GM12878 (cell line): ENCODE measurements around the gene LTBP2. TPM values are rescaled to one million over a fixed set of nuclear protein-coding genes. Genes with fewer than 3 reads are reported as not detected.

Experiments
- ATAC-seq: fragments of 200-7000 bp; cut with Tn5 transposase; 3 replicates; pipeline ENCODE4 v1.9.1; 2020; ENCODE audit warnings: mild to moderate bottlenecking, moderate library complexity
- BruUV-seq: library from RNA; stranded (reverse); fragments of 400-500 nt; replicated peaks from 2 replicates; lab custom pipeline; 2021; lab: Mats Ljungman, UMichigan
- CTCF ChIA-PET: fragments of 300-600 bp; sonication (Branson Sonifier 250); formaldehyde crosslinking; extraction: SDS; loops from one replicate; lab custom pipeline; 2021; ENCODE audit warnings: inconsistent platforms; lab: Yijun Ruan, JAX
- POLR2A ChIA-PET: fragments of 350-600 bp; formaldehyde crosslinking; extraction: SDS; loops from one replicate; lab custom pipeline; 2021; ENCODE audit warnings: inconsistent platforms; lab: Charles Lee
- RAD21 ChIA-PET: fragments of 300-600 bp; sonication (Branson Sonifier 250); formaldehyde crosslinking; loops from one replicate; lab custom pipeline; 2023; ENCODE audit warnings: antibody characterized with exemption; ENCODE audit not compliant: unreplicated experiment; lab: Charles Lee
- SMC1A ChIA-PET: fragments of 300-600 bp; sonication (Branson Sonifier 250); formaldehyde crosslinking; loops from one replicate; lab custom pipeline; 2023; ENCODE audit not compliant: unreplicated experiment, uncharacterized antibody; lab: Charles Lee
- DNase-seq: peaks from one replicate; pipeline ENCODE4 v3.0.0-alpha.2; 2011; ENCODE audit warnings: low read depth, low spot score
- FAIRE-seq: peaks from 3 replicates; lab custom pipeline; 2011; peaks lifted over from hg19 to GRCh38; lab: Jason Lieb, UNC
- H2AFZ ChIP-seq: 2 replicates; pipeline ENCODE4 v1.6.0; 2011; ENCODE audit warnings: low read depth, low read length, control low read depth; ENCODE audit not compliant: control insufficient read depth
- H3K27ac ChIP-seq: 2 replicates; pipeline ENCODE4 v1.5.1; 2011; ENCODE audit warnings: control low read depth; ENCODE audit not compliant: control insufficient read depth, insufficient read depth
- H3K27me3 ChIP-seq, 2 experiments: replicated peaks in 1 of 2; 2 replicates each; pipeline versions ENCODE4 v1.6.0 to v1.6.1; 2011; ENCODE audit warnings: low read length in 1 of 2; ENCODE audit not compliant: control insufficient read depth in 2 of 2, insufficient read depth in 2 of 2
- H3K36me3 ChIP-seq, 2 experiments: 2 replicates each; pipeline ENCODE4 v1.5.1; 2011; ENCODE audit warnings: low read length in 1 of 2; ENCODE audit not compliant: control insufficient read depth in 2 of 2, insufficient read depth in 2 of 2
- H3K4me1 ChIP-seq: 2 replicates; pipeline ENCODE4 v1.6.1; 2011; ENCODE audit warnings: mild to moderate bottlenecking, low read length, moderate library complexity, mixed read lengths; ENCODE audit not compliant: control insufficient read depth, insufficient read depth
- H3K4me2 ChIP-seq: 2 replicates; pipeline ENCODE4 v1.6.0; 2011; ENCODE audit warnings: control low read depth; ENCODE audit not compliant: control insufficient read depth, insufficient read depth
- H3K4me3 ChIP-seq: fragments of 200-600 bp; sonication (generic); 2 replicates; pipeline ENCODE4 v1.5.1; 2016
- H3K79me2 ChIP-seq: 2 replicates; pipeline ENCODE4 v1.6.0; 2011; ENCODE audit warnings: low read length; ENCODE audit not compliant: control insufficient read depth, insufficient read depth
- H3K9ac ChIP-seq: 2 replicates; pipeline ENCODE4 v1.8.0; 2011; ENCODE audit warnings: low read length, control low read depth, mixed read lengths; ENCODE audit not compliant: control insufficient read depth, insufficient read depth
- H3K9me3 ChIP-seq: replicated peaks from 3 replicates; pipeline ENCODE4 v1.5.1; 2011; ENCODE audit warnings: mild to moderate bottlenecking, low read length; ENCODE audit not compliant: control insufficient read depth, insufficient read depth
- H4K20me1 ChIP-seq: 2 replicates; pipeline ENCODE4 v1.6.0; 2011; ENCODE audit not compliant: control insufficient read depth, insufficient read depth
- BCL11A ChIP-seq: IDR thresholded peaks from 2 replicates; pipeline ENCODE4 v1.6.1; 2011; ENCODE audit warnings: low read depth, low read length
- BCLAF1 ChIP-seq: fragments of 450-650 bp; IDR thresholded peaks from 2 replicates; pipeline ENCODE4 v1.6.1; 2017; ENCODE audit warnings: antibody characterized with exemption, mild to moderate bottlenecking, moderate library complexity
- BHLHE40 ChIP-seq, 2 experiments: fragments of 450-650 bp in 1 of 2; IDR thresholded peaks; 2 replicates each; pipeline ENCODE4 v1.6.1; 2011 to 2017; ENCODE audit warnings: low read depth in 2 of 2, borderline replicate concordance in 1 of 2, improper control_type of control experiment in 1 of 2, low read length in 1 of 2, mild to moderate bottlenecking in 1 of 2
- CTCF ChIP-seq, 3 experiments: IDR thresholded peaks in 2 of 3; conservative IDR thresholded peaks in 1 of 3; 2 replicates each; pipeline ENCODE4 v1.5.1; 2011; ENCODE audit warnings: low read depth in 3 of 3, low read length in 3 of 3, mild to moderate bottlenecking in 3 of 3, control low read depth in 2 of 3, moderate library complexity in 2 of 3, inconsistent platforms in 1 of 3, mixed read lengths in 1 of 3; ENCODE audit not compliant: control insufficient read depth in 2 of 3, insufficient read depth in 1 of 3; ENCODE audit errors: extremely low read depth in 1 of 3
- LARP7 ChIP-seq: fragments of 450-650 bp; IDR thresholded peaks from 2 replicates; pipeline ENCODE4 v1.6.1; 2017; ENCODE audit warnings: mild to moderate bottlenecking
- NFYB ChIP-seq: IDR thresholded peaks from 2 replicates; pipeline ENCODE4 v1.6.1; 2011; ENCODE audit warnings: low read depth, mild to moderate bottlenecking, low read length, improper control_type of control experiment, moderate library complexity; ENCODE audit not compliant: insufficient read depth
- NR2F1 ChIP-seq: fragments of 450-650 bp; conservative IDR thresholded peaks from 2 replicates; pipeline ENCODE4 v1.6.1; 2017; ENCODE audit warnings: mild to moderate bottlenecking
- RAD21 ChIP-seq: IDR thresholded peaks from 2 replicates; pipeline ENCODE4 v1.6.1; 2011; ENCODE audit warnings: mild to moderate bottlenecking, low read depth, low read length, moderate library complexity; ENCODE audit not compliant: insufficient read depth
- RAD51 ChIP-seq: fragments of 450-650 bp; IDR thresholded peaks from 2 replicates; pipeline ENCODE4 v1.6.1; 2016; ENCODE audit warnings: moderate library complexity, mild to moderate bottlenecking, inconsistent platforms
- RCOR1 ChIP-seq: conservative IDR thresholded peaks from 2 replicates; pipeline ENCODE4 v1.6.1; 2012; ENCODE audit warnings: low read depth, low read length, improper control_type of control experiment
- SKIL ChIP-seq: fragments of 450-650 bp; IDR thresholded peaks from 2 replicates; pipeline ENCODE4 v1.6.1; 2017; ENCODE audit warnings: mild to moderate bottlenecking, low read depth, inconsistent platforms; ENCODE audit not compliant: poor library complexity, severe bottlenecking
- USF1 ChIP-seq: IDR thresholded peaks from 2 replicates; pipeline ENCODE4 v1.6.1; 2011; ENCODE audit warnings: borderline replicate concordance, low read depth, mild to moderate bottlenecking, moderate library complexity, mixed read lengths, low read length; ENCODE audit not compliant: insufficient read depth; ENCODE audit errors: extremely low read length
- ZNF217 ChIP-seq: fragments of 450-650 bp; IDR thresholded peaks from 2 replicates; pipeline ENCODE4 v1.6.1; 2017; ENCODE audit warnings: antibody characterized with exemption, mild to moderate bottlenecking
- WGBS: methylation state at CpG from one replicate; pipeline ENCODE4 v1.1.6; 2016; ENCODE audit warnings: low lambda C conversion rate; ENCODE audit not compliant: insufficient replicate concordance, insufficient coverage; ENCODE audit errors: missing lambda C conversion rate; 5-methylcytosine and 5-hydroxymethylcytosine counted together
- in situ Hi-C: fragments of 300-500 bp; cut with MboI; formaldehyde crosslinking; loops from 9 replicates; pipeline ENCODE4 v1.14.3; 2018; ENCODE audit warnings: mixed read lengths
- intact Hi-C: fragments of 100-400 bp; cut with micrococcal nuclease; formaldehyde crosslinking; loops from one replicate; pipeline ENCODE4 v1.14.2; 2022; ENCODE audit not compliant: unreplicated experiment
- polyA plus RNA-seq, 11 experiments: library from polyadenylated mRNA; depleted of rRNA in 4 of 11; unstranded in 6 of 11; stranded (reverse) in 5 of 11; fragments of >200 nt; fragmentation: Nextera tagmentation in 4 of 11; fragmentation: Illumina TruSeq in 1 of 11; extraction: Ambion mirVana in 4 of 11; extraction: Trizol in 1 of 11; gene quantifications; 1 replicate in 1 of 11; 2 replicates in 10 of 11; pipeline versions ENCODE4 v1.2.1 to v1.2.3, GENCODE V29; 2011 to 2016; ENCODE audit warnings: inconsistent platforms in 2 of 11, missing spikeins in 2 of 11, low read depth in 1 of 11
- total RNA-seq, 4 experiments: library from RNA; depleted of rRNA in 3 of 4; stranded (reverse); fragments of >200 nt in 3 of 4; fragmentation: Illumina TruSeq in 1 of 4; extraction: Trizol in 1 of 4; gene quantifications; 2 replicates each; pipeline versions ENCODE4 v1.2.1 to v1.2.3, GENCODE V29; 2013 to 2021

LTBP2 gene
- total and polyA plus RNA-seq, 10 of the 15 experiments (the other 5 are each of a cell fraction or from before 2014, with no cell fraction given): 0.03 to 0.23 (median 0.06) TPM; not detected in 1

GRCh38 chr14:74608959-74609611 is 3.0 kb downstream of the LTBP2 start:
- ATAC-seq (peak; percentile 72), FAIRE-seq (peak; percentile 98), DNase-seq (peak; percentile 45)
- 2% methylated on average over 3 of the region's 4 CpGs for WGBS
- H3K36me3 ChIP-seq: no peaks in the 10 kb centered on the region
- no peaks in the 10 kb centered on the region for H3K4me1 ChIP-seq
- H3K4me3 ChIP-seq: no peak overlapping the region
- no peaks in the 10 kb centered on the region for H3K79me2 ChIP-seq
- no peaks in the 10 kb centered on the region for H4K20me1 ChIP-seq
- ChIA-PET SMC1A (interaction anchor here (0.5 to 2.3 kb wide), 26 partner anchors 9 to 297 kb away, joined by 3 to 10 read pairs (median 4); no protein-coding TSS in a partner anchor), CTCF (interaction anchor here (0.6 to 3.0 kb wide), 69 partner anchors 9 to 694 kb away, joined by 3 to 34 read pairs (median 4); partner anchors contain the start of genes AREL1, FCF1, VRTN and YLPM1), POLR2A (no interaction called here), RAD21 (interaction anchor here (0.6 to 2.0 kb wide), 23 partner anchors 9 to 480 kb away, joined by 3 to 18 read pairs (median 4); partner anchors contain the start of genes AREL1, FCF1 and YLPM1)
- H3K9ac ChIP-seq: no peak overlapping the region
- BruUV-seq: no TSS peak
- intact Hi-C loops: loop anchor here (1.0 to 5.0 kb wide), 4 partner anchors 158 to 247 kb away; no protein-coding TSS in a partner anchor
- H3K27me3 ChIP-seq: peaks cover 0 to 1% of the 10 kb centered on the region in 2 experiments; a peak in 2 of 4 replicates
- no peak overlapping the region for H3K4me2 ChIP-seq
- in situ Hi-C loops: no loop called here
- H2AFZ ChIP-seq: no peak overlapping the region
- no peak overlapping the region for H3K27ac ChIP-seq
- H3K9me3 ChIP-seq: no peaks in the 10 kb centered on the region
- no peak for TF ChIP-seq NFYB
- TF ChIP-seq RAD21: peak; percentile 85
- TF ChIP-seq ZNF217: no peak
- no peak for TF ChIP-seq BCLAF1
- TF ChIP-seq SKIL: peak; percentile 22
- peak; percentile 73 for TF ChIP-seq RAD51
- TF ChIP-seq LARP7: peak; percentile 57; the same call in 1 of the 2 replicates
- TF ChIP-seq CTCF (IDR thresholded peaks at IDR 0.05 in 2 of 3, conservative IDR thresholded peaks at IDR 0.05 in 1 of 3; ENCODE audit: control insufficient read depth in 2 of 3, extremely low read depth in 1 of 3, insufficient read depth in 1 of 3, low read depth in 3 of 3, low read length in 3 of 3): peak; percentile 94 to 98 (median 97)
- no peak for TF ChIP-seq BCL11A
- TF ChIP-seq RCOR1: no peak
- peak; percentile 68 for TF ChIP-seq USF1
- no peak for TF ChIP-seq NR2F1
- 0 out of 4 replicates have a peak, but pooled peaks of 1 of the 2 experiments have one; percentile 18 for TF ChIP-seq BHLHE40 (IDR thresholded peaks at IDR 0.05; ENCODE audit: borderline replicate concordance in 1 of 2, low read depth in 2 of 2, low read length in 1 of 2)
